Measurements from ENCODE around the gene TMC1.

The TMC1 gene

GRCh38 chr9:72872718-72873117 lies 351.3 kb downstream of the TMC1 start:
- DNase-seq (ENCODE audit: low spot score), result no peak

- DNase-seq (ENCODE audit: low spot score), result no peak
These were observed 352.0 kb downstream of the TMC1 start for GRCh38 chr9:72873456-72873855.

GRCh38 chr9:72874344-72874743 lies 352.9 kb downstream of the TMC1 start:
- no peak for DNase-seq (ENCODE audit: low spot score)

- no peak for DNase-seq (ENCODE audit: low spot score)
These were observed 353.8 kb downstream of the TMC1 start for GRCh38 chr9:72875221-72875620.

DNA sequence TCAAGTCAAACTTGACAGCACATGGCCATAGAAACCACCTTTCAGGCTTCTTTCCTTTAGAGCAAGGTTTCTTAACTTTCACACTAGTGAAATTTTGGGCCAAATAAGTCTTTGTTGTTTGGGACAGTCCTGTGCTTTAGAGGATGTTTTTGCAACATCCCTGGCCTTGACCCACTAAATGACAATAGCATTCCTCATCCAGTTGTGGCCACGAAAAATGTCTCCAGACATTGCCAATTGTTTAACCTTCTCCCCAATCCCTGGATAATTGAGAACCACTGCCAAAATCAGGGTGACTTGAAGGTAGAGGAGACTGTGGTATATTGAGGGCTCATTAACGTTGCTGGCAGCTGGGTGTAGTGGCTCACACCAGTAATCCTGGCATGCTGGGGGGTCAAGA lies 359.4 kb downstream of the TMC1 start:
- no peak for DNase-seq (ENCODE audit: low spot score)

DNA sequence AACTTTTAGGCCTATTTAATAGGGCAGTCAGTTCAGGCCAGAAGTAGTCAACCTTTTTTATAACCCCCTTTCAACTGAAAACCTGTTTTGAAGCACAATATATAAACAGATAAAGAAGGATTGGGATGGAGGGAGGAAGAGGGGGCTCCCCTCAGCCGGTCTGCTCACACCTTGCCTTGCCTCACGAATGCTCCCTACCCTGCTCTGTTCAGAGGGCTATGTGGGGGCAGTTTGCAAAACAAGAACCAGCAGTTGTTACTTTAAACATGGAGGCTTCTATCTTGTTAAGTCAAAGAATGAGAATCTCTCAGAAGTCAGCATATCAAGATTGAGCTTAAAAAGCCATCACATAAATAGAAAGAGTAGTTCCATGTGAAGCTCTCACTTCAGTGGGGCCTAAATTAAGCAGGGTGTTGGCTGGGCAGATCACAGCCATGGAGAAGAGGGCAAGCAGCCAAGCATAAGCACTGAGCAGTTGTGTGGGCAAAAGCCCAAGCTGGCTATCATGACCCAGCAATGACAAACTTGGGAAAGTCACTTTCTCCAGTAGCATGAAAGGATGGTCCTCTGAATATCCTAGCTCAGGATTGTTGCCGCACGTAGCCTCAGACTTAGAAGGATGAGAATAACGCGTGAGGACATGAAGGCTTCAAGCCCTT lies 360.8 kb downstream of the TMC1 start:
- DNase-seq (ENCODE audit: low spot score), result no peak

- DNase-seq (ENCODE audit: low spot score), result no peak
These were observed 362.5 kb downstream of the TMC1 start for GRCh38 chr9:72883875-72884274.

DNA sequence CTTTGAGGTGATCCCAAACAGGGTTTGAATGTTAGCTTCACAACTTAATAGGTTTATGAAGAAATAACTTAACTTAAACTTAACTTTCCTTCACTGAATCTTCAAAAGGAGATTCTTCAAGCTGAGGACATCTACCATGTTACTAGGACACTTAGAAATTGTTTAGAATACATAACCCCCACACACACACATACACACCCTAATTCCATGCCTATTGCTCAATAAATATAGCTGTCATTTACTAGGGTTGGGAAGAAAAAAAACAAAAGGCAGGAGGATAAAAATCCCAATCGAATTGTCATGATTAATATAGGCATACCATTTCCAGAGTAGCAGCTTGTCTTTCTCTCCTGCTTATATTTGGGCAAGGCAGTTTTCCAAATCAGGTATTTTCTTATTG lies 363.1 kb downstream of the TMC1 start:
- DNase-seq (ENCODE audit: low spot score), result no peak

Data from HuH-7.5 (cell line).